HL-60 (cell line): ENCODE measurements around the gene FSTL4.

Source experiments
- CTCF ChIP-seq: IDR thresholded peaks from one replicate; pipeline ENCODE4 v1.5.1; 2011; ENCODE audit warnings: low read length, control low read depth, inconsistent platforms; ENCODE audit not compliant: insufficient read depth
- POLR2AphosphoS5 ChIP-seq: IDR thresholded peaks from 2 replicates; pipeline ENCODE4 v1.6.1; 2012; ENCODE audit warnings: low read depth
- REST ChIP-seq: IDR thresholded peaks from 2 replicates; pipeline ENCODE4 v1.6.1; 2012; ENCODE audit warnings: low read depth; ENCODE audit not compliant: insufficient replicate concordance

- TF ChIP-seq CTCF (no peak), POLR2AphosphoS5 (no peak), REST (no peak)
Observed at GRCh38 chr5:133276171-133276570, 336.2 kb downstream of the FSTL4 start.
